Stimulated activated CD8-positive, alpha-beta memory T cell treated with anti-CD3 and anti-CD28 coated beads, Interleukin-4, amount 100 ng/mL, for 48 hours (primary cell): ENCODE data around the gene STAM.
A peak's percentile ranks its signal among the peaks of the same experiment; 100 is the strongest.
"Not testable (repeated sequence)": the region's sequence is repeated elsewhere in the genome, so short reads cannot be mapped to it uniquely, and the experiment has no call there.

Experiments
- DNase-seq: peaks from one replicate; pipeline ENCODE4 v3.0.0-alpha.2; 2020

The STAM gene

DNA sequence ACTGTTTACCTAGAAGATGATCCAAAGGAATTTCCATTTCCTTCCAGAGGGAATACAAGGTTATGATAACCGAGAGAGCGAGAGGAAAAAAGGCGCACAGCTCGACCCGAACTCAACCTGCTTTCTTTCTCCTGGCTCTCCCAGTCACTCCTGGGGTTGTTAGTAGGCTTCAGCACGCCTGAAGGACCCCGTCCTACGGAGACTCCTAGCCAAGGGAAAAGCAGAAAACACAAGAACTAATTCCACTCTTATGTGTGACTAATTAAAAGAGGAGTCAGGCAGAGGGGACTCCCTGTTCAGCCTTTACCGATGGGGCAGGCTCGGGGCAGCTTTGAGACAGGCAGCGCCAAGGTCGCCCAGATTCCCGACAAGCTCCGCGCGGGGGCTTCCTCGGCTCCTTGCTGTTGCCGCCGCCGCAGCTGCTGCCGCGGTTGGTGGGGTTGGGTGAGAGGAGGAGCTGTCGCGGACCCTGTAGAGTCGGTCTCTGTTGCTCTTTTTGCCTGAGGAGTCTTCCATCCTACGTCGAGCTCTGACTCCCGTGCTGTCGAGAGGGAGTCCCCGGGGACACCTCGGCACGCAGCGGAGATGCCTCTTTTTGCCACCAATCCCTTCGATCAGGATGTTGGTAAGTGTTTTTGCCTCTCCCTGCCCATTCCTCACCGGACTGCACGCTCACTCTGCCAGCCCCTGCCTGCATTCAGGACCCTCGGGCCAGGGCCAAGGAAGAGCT is at the start of gene STAM:
Gene STAM (plus strand): TSS at position 397 of the 730 bp plus-strand sequence. CDS start 189 bp downstream, at position 586.
- DNase-seq = peak; percentile 94

GRCh38 chr10:17597386-17597785 is 46.6 kb upstream of the STAM start:
- no peak for DNase-seq

DNA sequence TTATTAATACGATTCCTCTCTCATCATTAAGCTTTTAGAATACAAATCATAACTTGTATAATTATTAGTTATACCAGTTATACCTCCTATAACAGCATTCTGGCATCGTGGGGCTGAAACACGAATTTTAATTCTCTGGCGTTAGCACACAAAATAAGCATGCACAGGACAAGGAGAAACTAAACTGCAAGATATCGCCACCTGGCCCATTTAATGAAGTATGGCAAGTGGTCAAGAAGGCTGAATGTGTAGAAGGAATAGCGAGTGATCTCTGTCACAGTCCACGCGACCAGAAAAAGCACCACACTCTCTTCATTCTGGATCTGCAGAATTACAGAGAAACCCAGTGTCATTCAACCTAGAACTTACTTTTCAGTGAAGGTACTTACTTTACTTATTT is 44.9 kb upstream of the STAM start:
- no peak for DNase-seq

- no peak for DNase-seq
These were observed 38.0 kb upstream of the STAM start for GRCh38 chr10:17605936-17606335.

DNA sequence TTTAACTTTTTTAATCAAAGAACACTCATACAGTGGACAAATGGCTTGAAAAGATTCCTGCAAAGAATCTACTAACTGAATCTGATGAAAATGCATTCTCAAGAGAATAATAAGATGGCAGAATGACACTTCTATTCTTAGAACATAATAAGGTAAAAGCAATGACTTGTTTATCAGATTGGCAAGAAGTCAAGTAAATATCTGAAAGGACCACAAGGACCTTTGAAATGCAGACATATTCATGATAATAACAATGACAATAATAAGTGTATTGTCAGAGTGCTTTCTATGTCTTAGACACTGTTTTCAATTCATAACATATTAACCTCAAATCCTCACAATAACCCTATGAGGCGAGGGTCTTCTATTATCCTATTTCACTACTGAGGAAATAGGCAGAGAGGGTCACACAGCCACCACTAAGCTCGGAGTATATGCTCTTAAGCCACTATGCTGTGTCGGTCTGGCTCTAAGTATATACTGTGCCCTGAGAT is 37.4 kb upstream of the STAM start:
- DNase-seq = no peak

DNA sequence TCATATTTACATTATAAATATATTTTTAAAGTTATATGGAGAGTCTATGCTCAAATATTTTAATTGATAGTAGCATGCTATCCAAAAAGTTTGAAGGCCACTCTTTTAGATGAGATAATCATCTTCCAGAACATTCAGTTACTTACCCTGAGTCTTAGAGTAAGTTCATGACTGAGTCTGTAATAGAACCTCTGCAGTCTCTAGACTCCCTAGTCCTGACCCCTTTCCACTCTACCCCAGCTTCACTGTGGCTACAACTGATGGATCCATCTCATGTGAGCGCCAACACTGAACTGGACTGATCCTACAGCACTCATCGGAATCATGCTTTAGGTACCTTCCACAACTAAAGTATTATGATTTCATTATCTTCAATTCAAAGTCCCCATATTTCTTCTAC is 36.9 kb upstream of the STAM start:
- DNase-seq = no peak

DNA sequence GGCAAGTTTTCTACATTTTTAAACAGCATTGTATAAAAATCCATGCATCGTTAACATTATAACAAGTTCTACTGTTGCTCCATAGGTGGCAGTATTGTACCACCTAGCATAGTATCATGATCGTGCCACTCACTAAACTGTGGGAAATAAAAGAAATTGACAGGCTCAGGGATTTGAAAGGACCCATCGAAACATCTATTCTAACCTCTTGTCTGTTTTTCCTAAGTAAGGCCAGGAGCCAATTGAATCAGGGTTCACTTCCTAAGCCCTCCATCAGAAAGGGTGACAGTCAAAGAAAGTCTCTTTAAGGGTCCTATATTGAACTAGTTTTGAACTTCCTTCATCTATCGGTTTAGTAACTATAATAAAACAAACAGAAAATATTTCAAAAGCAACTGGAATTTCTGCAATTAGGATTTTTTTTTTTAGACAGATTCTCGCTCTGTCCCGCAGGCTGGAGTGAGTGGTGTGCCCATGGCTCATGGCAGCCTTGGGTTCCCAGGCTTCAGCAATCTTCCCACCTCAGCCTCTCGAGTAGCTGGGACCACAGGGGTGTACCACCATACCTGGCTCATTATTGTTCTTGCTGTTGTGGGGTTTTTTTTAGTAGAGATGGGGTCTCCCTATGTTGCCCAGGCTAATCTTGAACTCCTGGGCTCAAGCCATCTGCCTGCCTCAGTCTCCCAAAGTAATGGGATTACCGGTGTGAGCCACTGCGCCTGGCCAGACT is 36.2 kb upstream of the STAM start:
- DNase-seq = no peak

- DNase-seq = no peak
These were observed 34.4 kb upstream of the STAM start for GRCh38 chr10:17609523-17610079.

- DNase-seq = peak; percentile 49
These were observed 27.4 kb upstream of the STAM start for GRCh38 chr10:17616403-17617030.

- DNase-seq = peak; percentile 70
These were observed 26.7 kb upstream of the STAM start, which contains the start of gene HACD1 for GRCh38 chr10:17617031-17617911. Gene HACD1, minus strand, starts transcription at chr10:17617374. Its CDS starts 35 bp downstream, at chr10:17617339.

DNA sequence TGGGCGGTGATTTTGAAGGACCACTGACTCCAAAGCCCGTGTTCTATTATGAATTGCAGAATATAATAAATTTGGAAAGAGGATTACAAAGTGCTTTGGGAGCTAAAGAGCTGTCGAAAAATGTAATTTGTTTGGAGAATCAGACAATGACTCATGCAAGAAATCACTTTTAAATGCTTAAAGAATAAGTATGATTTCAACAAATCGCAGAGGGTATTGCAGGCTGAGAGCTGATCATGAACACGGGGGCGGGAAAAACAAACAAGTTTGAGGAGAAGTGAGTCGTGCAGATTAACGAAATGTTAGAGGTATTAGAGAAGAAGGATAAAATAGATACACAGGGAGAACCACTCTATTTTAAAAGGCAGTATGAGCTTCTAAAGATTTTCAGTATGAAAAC is 21.9 kb upstream of the STAM start:
- no peak for DNase-seq

DNA sequence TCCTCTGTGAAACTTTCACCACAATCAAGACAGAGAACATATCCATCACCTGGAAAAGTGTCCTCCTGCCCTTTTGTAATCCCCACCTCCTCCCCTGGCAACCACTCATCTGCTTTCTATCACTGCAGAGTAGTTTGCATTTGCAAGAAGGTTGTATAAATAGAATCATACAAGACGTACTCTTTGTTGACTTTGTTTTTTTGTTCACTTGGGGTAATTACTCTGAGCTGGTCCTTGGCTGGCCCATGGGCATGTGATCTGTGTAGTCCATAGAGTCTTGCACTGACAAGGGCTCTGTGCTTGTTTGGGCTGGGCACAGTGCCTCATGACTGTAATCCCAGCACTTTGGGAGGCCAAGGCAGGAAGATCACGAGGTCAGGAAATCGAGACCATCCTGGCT is 19.0 kb upstream of the STAM start:
- DNase-seq = no peak

- no peak for DNase-seq
These were observed 17.3 kb upstream of the STAM start for GRCh38 chr10:17626656-17627055.

DNA sequence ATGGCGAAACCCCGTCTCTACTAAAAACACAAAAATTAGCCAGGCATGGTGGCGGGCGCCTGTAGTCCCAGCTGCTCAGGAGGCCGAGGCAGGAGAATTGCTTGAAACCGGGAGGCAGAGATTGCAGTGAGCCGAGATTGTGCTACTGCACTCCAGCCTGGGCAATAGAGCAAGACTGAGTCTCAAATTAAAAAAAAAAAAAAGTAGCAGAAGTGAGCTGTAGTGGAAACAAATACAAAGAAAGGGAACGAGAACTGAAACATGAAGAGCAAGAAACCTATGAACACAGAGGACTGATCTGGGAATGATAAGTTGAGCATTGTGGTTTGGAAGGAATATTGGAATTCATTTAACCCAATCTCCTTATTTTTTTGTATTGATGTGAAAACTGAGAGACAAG is 11.4 kb upstream of the STAM start:
- not testable (repeated sequence) for DNase-seq

DNA sequence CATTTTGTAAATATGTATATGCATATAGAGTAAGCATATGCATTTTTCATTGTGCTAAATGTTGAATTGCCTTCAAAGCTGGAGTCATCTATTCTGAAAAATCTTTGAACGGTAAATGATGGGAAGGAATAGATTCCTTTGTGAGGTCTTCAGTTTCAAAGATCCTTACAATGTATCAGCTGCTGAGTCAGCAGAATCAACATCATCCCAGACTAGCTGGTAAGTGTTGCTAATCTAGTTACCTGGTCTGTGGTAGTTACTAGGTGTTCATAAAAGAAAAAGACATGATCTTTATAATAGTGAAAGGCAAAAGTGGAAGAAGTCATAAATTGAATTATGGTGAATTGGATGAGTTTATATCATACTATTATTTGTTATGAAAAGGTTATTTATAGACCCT is 10.6 kb upstream of the STAM start:
- DNase-seq = no peak

GRCh38 chr10:17637869-17638268 is 6.1 kb upstream of the STAM start:
- no peak for DNase-seq

- no peak for DNase-seq
These were observed 3.6 kb upstream of the STAM start for GRCh38 chr10:17640331-17640816.

DNA sequence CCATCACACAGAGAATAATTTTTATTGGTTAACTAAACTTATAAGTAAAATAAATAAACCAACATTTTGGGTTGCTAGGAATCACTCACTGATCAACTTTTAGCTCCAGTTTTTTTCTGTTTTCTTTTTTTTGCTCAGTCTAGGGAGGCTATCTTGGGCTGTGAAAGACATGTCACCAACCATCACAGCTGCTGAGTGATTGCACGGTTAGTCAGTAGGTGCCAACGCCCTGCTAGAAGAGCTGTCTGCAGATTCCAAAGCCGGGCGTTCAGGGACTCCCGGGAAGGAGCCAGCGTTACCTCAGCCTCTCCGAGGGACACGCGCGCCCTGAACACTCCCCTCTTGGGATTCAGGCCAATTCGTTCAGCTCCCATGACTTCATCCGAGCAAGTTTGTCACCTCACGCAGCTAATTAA is 604 bp upstream of the STAM start:
- no peak for DNase-seq

GRCh38 chr10:17644485-17644943 is 563 bp downstream of the STAM start:
- peak; percentile 39 for DNase-seq

DNA sequence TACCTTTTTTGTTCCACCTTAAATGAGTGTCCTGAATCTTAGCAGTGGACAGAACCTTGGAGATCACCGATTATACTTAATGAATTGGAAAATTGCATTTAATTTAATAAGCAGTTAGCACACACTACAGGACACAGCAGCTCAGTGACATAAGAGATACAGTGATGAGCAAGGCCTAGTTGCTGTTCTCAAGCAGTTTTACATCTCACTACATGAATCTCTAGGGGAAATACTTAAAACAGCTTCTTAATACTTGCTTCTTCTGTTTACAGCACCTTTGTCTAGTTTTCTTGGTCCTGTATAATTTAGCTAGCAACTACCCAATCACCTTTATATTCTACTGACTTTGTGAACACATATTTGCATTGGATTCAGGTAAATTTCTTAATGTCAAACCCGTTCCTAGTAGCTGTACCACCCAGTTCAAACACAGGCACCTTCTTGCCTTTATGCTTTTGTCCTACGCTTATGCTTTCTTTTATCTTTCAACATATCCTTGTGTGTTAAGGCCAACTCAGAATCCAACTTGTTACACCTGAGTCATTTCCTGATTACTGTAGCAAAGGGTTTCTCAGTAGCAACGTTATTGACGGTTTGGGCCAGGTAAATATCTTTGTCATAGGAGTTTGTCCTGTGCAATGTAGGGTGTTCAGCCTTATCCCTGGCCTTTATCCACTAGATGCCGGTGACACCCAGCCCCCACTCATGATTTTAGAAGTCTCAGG is 1.8 kb downstream of the STAM start:
- DNase-seq = no peak

DNA sequence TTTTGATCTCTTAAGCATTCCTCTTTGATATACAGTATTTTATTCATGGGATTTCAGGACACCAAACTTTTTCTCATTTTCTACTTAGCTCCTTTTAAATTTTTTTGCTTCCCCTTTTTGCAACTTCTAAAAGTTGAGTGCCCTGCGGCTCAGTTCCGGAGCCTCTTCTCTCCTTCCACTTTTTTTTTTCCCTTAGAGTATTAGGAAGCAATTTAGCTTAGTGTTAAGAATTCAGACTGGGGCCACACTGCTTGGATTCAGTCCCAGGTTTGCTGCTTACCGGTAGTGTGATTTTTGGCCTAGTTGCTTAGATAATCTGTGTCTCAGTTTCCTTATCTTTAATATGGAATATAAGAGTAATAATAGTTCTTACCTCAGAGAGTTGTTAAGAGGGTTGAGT is 3.4 kb downstream of the STAM start:
- DNase-seq = no peak
